ENCODE data around the gene NCK2. TPM values are rescaled to one million over a fixed set of nuclear protein-coding genes. Genes with fewer than 3 reads are reported as not detected.

The NCK2 gene
- polyA plus RNA-seq, 1 donor, result 90.5 TPM

GRCh38 chr2:105793196-105793975 lies 48.7 kb downstream of the NCK2 start:
- no peak for DNase-seq

GRCh38 chr2:105794926-105795574 lies 50.3 kb downstream of the NCK2 start:
- DNase-seq, result no peak

GRCh38 chr2:105795575-105795934 lies 50.8 kb downstream of the NCK2 start:
- DNase-seq, result no peak

GRCh38 chr2:105796131-105796638 lies 51.5 kb downstream of the NCK2 start:
- no peak for DNase-seq

- DNase-seq, result no peak
Observed at GRCh38 chr2:105796791-105797190, 52.1 kb downstream of the NCK2 start.

- DNase-seq, result no peak
Observed at GRCh38 chr2:105797298-105797819, 52.6 kb downstream of the NCK2 start.

- no peak for DNase-seq
Observed at GRCh38 chr2:105798595-105798994, 53.9 kb downstream of the NCK2 start.

- DNase-seq, result no peak
Observed at GRCh38 chr2:105800036-105800713, 55.5 kb downstream of the NCK2 start.

GRCh38 chr2:105800953-105801635 lies 56.4 kb downstream of the NCK2 start:
- DNase-seq, result no peak

GRCh38 chr2:105801961-105802360 lies 57.2 kb downstream of the NCK2 start:
- no peak for DNase-seq

- no peak for DNase-seq
Observed at GRCh38 chr2:105802587-105802986, 57.9 kb downstream of the NCK2 start.

- DNase-seq, result no peak
Observed at GRCh38 chr2:105803337-105803736, 58.6 kb downstream of the NCK2 start.

- no peak for DNase-seq
Observed at GRCh38 chr2:105803773-105804172, 59.1 kb downstream of the NCK2 start.

- DNase-seq, result no peak
Observed at GRCh38 chr2:105804266-105804665, 59.6 kb downstream of the NCK2 start.

GRCh38 chr2:105806996-105807395 lies 62.3 kb downstream of the NCK2 start:
- no peak for DNase-seq

GRCh38 chr2:105808423-105809096 lies 63.8 kb downstream of the NCK2 start:
- DNase-seq, result no peak

- DNase-seq, result no peak
Observed at GRCh38 chr2:105809097-105809473, 64.4 kb downstream of the NCK2 start.

GRCh38 chr2:105809723-105810122 lies 65.0 kb downstream of the NCK2 start:
- no peak for DNase-seq

- no peak for DNase-seq
Observed at GRCh38 chr2:105812180-105813044, 67.7 kb downstream of the NCK2 start.

GRCh38 chr2:105813045-105813315 lies 68.3 kb downstream of the NCK2 start:
- DNase-seq, result no peak

GRCh38 chr2:105813405-105813804 lies 68.7 kb downstream of the NCK2 start:
- DNase-seq, result no peak

All from hindlimb muscle (tissue), 1 donor.